GM06990 (cell line): ENCODE data around the gene MTCL1.
"Not testable (repeated sequence)": the region's sequence is repeated elsewhere in the genome, so short reads cannot be mapped to it uniquely, and the experiment has no call there.

ENCODE experiments used
- DNase-seq: peaks from one replicate; pipeline ENCODE4 v3.0.0-alpha.2; 2011; ENCODE audit not compliant: insufficient read length; ENCODE audit errors: extremely low read depth
- H3K27me3 ChIP-seq: replicated peaks from 2 replicates; pipeline ENCODE4 v1.6.0; 2011; ENCODE audit warnings: low read length; ENCODE audit not compliant: control insufficient read depth, insufficient read depth
- H3K36me3 ChIP-seq: 2 replicates; pipeline ENCODE4 v1.5.1; 2011; ENCODE audit warnings: low read length; ENCODE audit not compliant: control insufficient read depth, insufficient read depth
- H3K4me3 ChIP-seq: replicated peaks from 2 replicates; pipeline ENCODE4 v1.5.1; 2011; ENCODE audit warnings: low read depth, mild to moderate bottlenecking, control low read depth, low read length
- CTCF ChIP-seq: IDR thresholded peaks from 2 replicates; pipeline ENCODE4 v1.5.1; 2011; ENCODE audit warnings: low read length, control low read depth, mild to moderate bottlenecking, inconsistent platforms; ENCODE audit not compliant: insufficient read depth, poor library complexity, severe bottlenecking

The MTCL1 gene

GRCh38 chr18:8758466-8758865 lies 53.1 kb downstream of the MTCL1 start:
- no peaks in the 10 kb centered on the region for H3K27me3 ChIP-seq
- no peak overlapping the region for H3K4me3 ChIP-seq
- TF ChIP-seq CTCF: no peak
- H3K36me3 ChIP-seq: no peaks in the 10 kb centered on the region
- DNase-seq: no peak

DNA sequence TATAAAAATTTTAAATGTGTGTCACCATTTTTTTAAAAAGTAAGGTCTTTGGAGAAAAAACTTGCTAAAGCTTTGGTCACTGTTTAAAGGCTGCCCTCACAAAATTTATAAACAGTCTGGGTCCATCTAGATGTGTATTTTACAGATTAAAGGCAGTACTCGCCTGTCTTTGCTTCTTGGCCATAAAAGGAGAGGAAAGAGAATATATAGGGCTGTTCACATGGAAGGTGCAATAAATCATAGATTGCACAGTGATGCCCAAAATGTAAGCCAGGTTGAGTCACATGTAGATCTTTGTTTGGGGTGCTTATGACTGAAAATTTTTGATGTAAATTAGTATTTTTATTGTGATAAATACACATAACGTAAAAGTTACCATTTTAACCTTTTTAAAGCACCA lies 55.6 kb downstream of the MTCL1 start:
- H3K4me3 ChIP-seq: no peak overlapping the region
- no peak for DNase-seq
- no peaks in the 10 kb centered on the region; the same call in 1 of the 2 replicates for H3K27me3 ChIP-seq
- no peaks in the 10 kb centered on the region for H3K36me3 ChIP-seq
- TF ChIP-seq CTCF: no peak

GRCh38 chr18:8761535-8761934 lies 56.2 kb downstream of the MTCL1 start:
- H3K27me3 ChIP-seq, H3K36me3 ChIP-seq, DNase-seq, H3K4me3 ChIP-seq: not testable (repeated sequence)

GRCh38 chr18:8762968-8763367 lies 57.6 kb downstream of the MTCL1 start:
- no peak overlapping the region for H3K4me3 ChIP-seq
- TF ChIP-seq CTCF: no peak
- no peaks in the 10 kb centered on the region for H3K36me3 ChIP-seq
- no peak for DNase-seq
- H3K27me3 ChIP-seq: no peaks in the 10 kb centered on the region; the same call in 1 of the 2 replicates

DNA sequence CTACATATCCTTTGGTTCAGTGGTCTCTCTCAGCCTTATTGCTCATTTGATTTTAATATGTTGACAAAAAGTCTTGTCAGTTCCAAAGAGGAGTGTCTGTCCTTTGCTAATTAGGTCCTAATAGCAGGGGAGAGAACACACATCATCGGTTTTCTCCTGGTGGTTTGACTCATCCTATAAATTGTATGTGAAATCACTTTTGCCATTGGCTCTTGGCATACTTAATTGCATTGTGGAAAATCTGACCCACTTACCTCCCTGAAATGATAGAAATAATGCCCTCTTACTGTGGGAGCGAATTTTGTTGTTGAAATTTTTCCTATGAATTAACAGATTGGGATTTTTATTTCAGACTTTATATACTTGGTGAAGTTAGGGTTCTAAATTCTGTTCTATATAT lies 58.3 kb downstream of the MTCL1 start:
- no peak for TF ChIP-seq CTCF
- H3K4me3 ChIP-seq: no peak overlapping the region
- H3K36me3 ChIP-seq: no peaks in the 10 kb centered on the region
- H3K27me3 ChIP-seq: no peaks in the 10 kb centered on the region; the same call in 1 of the 2 replicates
- no peak for DNase-seq

GRCh38 chr18:8765783-8766463 lies 60.6 kb downstream of the MTCL1 start:
- Histone ChIP-seq H3K4me3 (no peak overlapping the region), H3K36me3 (no peaks in the 10 kb centered on the region), H3K27me3 (no peaks in the 10 kb centered on the region; the same call in 1 of the 2 replicates)
- DNase-seq: no peak
- TF ChIP-seq CTCF: no peak
